ENCODE measurements around the gene FRMD1. TPM values are rescaled to one million over a fixed set of nuclear protein-coding genes. Genes with fewer than 3 reads are reported as not detected.

FRMD1 gene
- total RNA-seq, 3 donors from 2014 or later (not counting 1 experiment from before 2014, with no cell fraction given) = not detected

GRCh38 chr6:168095716-168096250, 16.8 kb upstream of the FRMD1 start:
- TF ChIP-seq CTCF (IDR thresholded peaks at IDR 0.05) = no peak

GRCh38 chr6:168095171-168095691, 16.2 kb upstream of the FRMD1 start:
- H3K4me3 ChIP-seq (ENCODE audit: low read length) = no peak overlapping the region
- DNase-seq (no peak), ATAC-seq (no peak)
- no peak overlapping the region for H3K27ac ChIP-seq (ENCODE audit: low read length)
- no peaks in the 10 kb centered on the region for H3K4me1 ChIP-seq (ENCODE audit: control insufficient read depth, insufficient read depth, low read length)
- peaks cover under 1% of the 10 kb centered on the region for H3K27me3 ChIP-seq (ENCODE audit: control insufficient read depth, insufficient read depth, low read length)
- no peaks in the 10 kb centered on the region for H3K36me3 ChIP-seq (ENCODE audit: control insufficient read depth, insufficient read depth, low read length)
- 91% methylated on average over 17 of the region's 17 CpGs for WGBS (ENCODE audit: insufficient coverage)
- peaks cover 5% of the 10 kb centered on the region for H3K9me3 ChIP-seq (ENCODE audit: control insufficient read depth, insufficient read depth, low read length)
- Mint-ChIP-seq H3K36me3 (no peaks in the 10 kb centered on the region), H3K4me3 (no peak overlapping the region), H3K4me1 (no peaks in the 10 kb centered on the region), H3K9me3 (no peaks in the 10 kb centered on the region), H3K27me3 (ENCODE audit: low read depth in 2 of 2) (no peaks in the 10 kb centered on the region), H3K27ac (no peak overlapping the region)
- intact Hi-C loops (cut with micrococcal nuclease) = no loop called here
- no peak for TF ChIP-seq CTCF (IDR thresholded peaks at IDR 0.05)

More at GRCh38 chr6:168095716-168096250, 16.8 kb upstream of the FRMD1 start:
- H3K27me3 ChIP-seq (ENCODE audit: control insufficient read depth, insufficient read depth, low read length) = peaks cover 2% of the 10 kb centered on the region
- WGBS (ENCODE audit: insufficient coverage) = 87% methylated on average over 14 of the region's 14 CpGs
- no peaks in the 10 kb centered on the region for H3K36me3 Mint-ChIP-seq
- H3K4me1 Mint-ChIP-seq = no peaks in the 10 kb centered on the region
- H3K36me3 ChIP-seq (ENCODE audit: control insufficient read depth, insufficient read depth, low read length) = no peaks in the 10 kb centered on the region
- peaks cover 0 to 3% of the 10 kb centered on the region in 2 donors for H3K27me3 Mint-ChIP-seq (ENCODE audit: low read depth in 2 of 2)
- H3K4me3 Mint-ChIP-seq = no peak overlapping the region
- H3K4me3 ChIP-seq (ENCODE audit: low read length) = no peak overlapping the region
- no peak for ATAC-seq
- H3K4me1 ChIP-seq (ENCODE audit: control insufficient read depth, insufficient read depth, low read length) = no peaks in the 10 kb centered on the region
- DNase-seq = no peak
- no peak overlapping the region for H3K27ac Mint-ChIP-seq
- H3K9me3 ChIP-seq (ENCODE audit: control insufficient read depth, insufficient read depth, low read length) = peaks cover 5% of the 10 kb centered on the region
- H3K27ac ChIP-seq (ENCODE audit: low read length) = no peak overlapping the region
- no peaks in the 10 kb centered on the region for H3K9me3 Mint-ChIP-seq
- intact Hi-C loops (cut with micrococcal nuclease) = no loop called here

GRCh38 chr6:168093634-168094033, 14.6 kb upstream of the FRMD1 start:
- H3K4me3 Mint-ChIP-seq = no peak overlapping the region
- 90% methylated on average over 11 of the region's 11 CpGs for WGBS (ENCODE audit: insufficient coverage)
- no peaks in the 10 kb centered on the region for H3K9me3 Mint-ChIP-seq
- no peaks in the 10 kb centered on the region for H3K36me3 Mint-ChIP-seq
- DNase-seq (no peak), ATAC-seq (no peak)
- H3K27me3 ChIP-seq (ENCODE audit: control insufficient read depth, insufficient read depth, low read length) = no peaks in the 10 kb centered on the region
- no peak overlapping the region for H3K27ac ChIP-seq (ENCODE audit: low read length)
- no peak for TF ChIP-seq CTCF (IDR thresholded peaks at IDR 0.05)
- H3K4me3 ChIP-seq (ENCODE audit: low read length) = no peak overlapping the region
- intact Hi-C loops (cut with micrococcal nuclease) = no loop called here
- H3K9me3 ChIP-seq (ENCODE audit: control insufficient read depth, insufficient read depth, low read length) = peaks cover 5% of the 10 kb centered on the region
- H3K27ac Mint-ChIP-seq = no peak overlapping the region
- H3K4me1 Mint-ChIP-seq = no peaks in the 10 kb centered on the region
- H3K36me3 ChIP-seq (ENCODE audit: control insufficient read depth, insufficient read depth, low read length) = no peaks in the 10 kb centered on the region
- H3K4me1 ChIP-seq (ENCODE audit: control insufficient read depth, insufficient read depth, low read length) = no peaks in the 10 kb centered on the region
- no peaks in the 10 kb centered on the region for H3K27me3 Mint-ChIP-seq (ENCODE audit: low read depth in 2 of 2)

- whole genome bisulfite sequencing (ENCODE audit: insufficient coverage) = 91% methylated on average over 12 of the region's 12 CpGs
- H3K27ac ChIP-seq (ENCODE audit: low read length) = no peak overlapping the region
- no peak overlapping the region for H3K4me3 ChIP-seq (ENCODE audit: low read length)
- no peaks in the 10 kb centered on the region for H3K27me3 Mint-ChIP-seq (ENCODE audit: low read depth in 2 of 2)
- no peaks in the 10 kb centered on the region for H3K4me1 Mint-ChIP-seq
- no peaks in the 10 kb centered on the region for H3K27me3 ChIP-seq (ENCODE audit: control insufficient read depth, insufficient read depth, low read length)
- H3K9me3 Mint-ChIP-seq = no peaks in the 10 kb centered on the region
- DNase-seq (no peak), ATAC-seq (no peak)
- peaks cover 5% of the 10 kb centered on the region for H3K9me3 ChIP-seq (ENCODE audit: control insufficient read depth, insufficient read depth, low read length)
- no peaks in the 10 kb centered on the region for H3K36me3 Mint-ChIP-seq
- no peak overlapping the region for H3K4me3 Mint-ChIP-seq
- intact Hi-C loops (cut with micrococcal nuclease) = no loop called here
- no peaks in the 10 kb centered on the region for H3K4me1 ChIP-seq (ENCODE audit: control insufficient read depth, insufficient read depth, low read length)
- H3K27ac Mint-ChIP-seq = no peak overlapping the region
- no peak for TF ChIP-seq CTCF (IDR thresholded peaks at IDR 0.05)
- no peaks in the 10 kb centered on the region for H3K36me3 ChIP-seq (ENCODE audit: control insufficient read depth, insufficient read depth, low read length)
These were observed 14.1 kb upstream of the FRMD1 start for GRCh38 chr6:168093071-168093505.

All from natural killer cell (primary cell).